ENCODE results near the gene HOXA5. TPM values are rescaled to one million over a fixed set of nuclear protein-coding genes. Genes with fewer than 3 reads are reported as not detected.

Gene HOXA5
- total RNA-seq, 1 experiment from 2014 or later, result 7.5 TPM

GRCh38 chr7:27180431-27181420 lies 37.2 kb upstream of the HOXA5 start:
- POLR2A ChIA-PET (ENCODE audit: unreplicated experiment), result interaction anchor here (0.6 to 0.7 kb wide), 5 partner anchors 9 to 976 kb away, joined by 3 to 4 read pairs (median 3); no protein-coding TSS in a partner anchor
- Histone ChIP-seq H3K9ac (ENCODE audit: low read length) (peak overlapping the region; percentile 90), H3K9me2 (replicated peaks; ENCODE audit: low read length) (no peaks in the 10 kb centered on the region), H3F3A (ENCODE audit: low read length, unreplicated experiment) (no peaks in the 10 kb centered on the region), H4K20me1 (ENCODE audit: low read length) (no peaks in the 10 kb centered on the region), H3K9me3 (ENCODE audit: low read length) (no peaks in the 10 kb centered on the region), H3K27ac (ENCODE audit: low read length) (peak overlapping the region; percentile 97), H3K36me3 (ENCODE audit: low read depth, low read length) (no peaks in the 10 kb centered on the region), H3K4me2 (ENCODE audit: low read length) (peak overlapping the region; percentile 93), H3K79me2 (ENCODE audit: low read length) (peaks cover 99% of the 10 kb centered on the region), H3K4me1 (ENCODE audit: insufficient read depth, low read length) (peaks cover 37% of the 10 kb centered on the region), H3K4me3 (ENCODE audit: low read length) (peak overlapping the region; percentile 84), H2AFZ (ENCODE audit: low read length) (peak overlapping the region; percentile 55), H3K27me3 (ENCODE audit: low read length) (no peaks in the 10 kb centered on the region)
- no peak for TF ChIP-seq EZH2 (IDR thresholded peaks at IDR 0.05; ENCODE audit: low read length, unreplicated experiment)
- no peak for TF ChIP-seq CTCF (conservative IDR thresholded peaks at IDR 0.05; ENCODE audit: low read depth, low read length)
- TF ChIP-seq EZH2phosphoT487 (IDR thresholded peaks at IDR 0.05; ENCODE audit: borderline replicate concordance, low read length), result no peak
- intact Hi-C loops (cut with micrococcal nuclease), result loop anchor here (1.0 kb wide), 1 partner anchor 11 kb away; no protein-coding TSS in a partner anchor
- DNase-seq, result no peak
- ATAC-seq, result no peak
- CTCF ChIA-PET, result interaction anchor here (0.6 to 1.3 kb wide), 6 partner anchors 8 to 29 kb away, joined by 3 to 11 read pairs (median 4); partner anchors contain the start of gene HOXA13
- BruUV-seq (replicated peaks), result no TSS peak

- Histone ChIP-seq H3K9me3 (ENCODE audit: low read length) (no peaks in the 10 kb centered on the region), H3K27me3 (ENCODE audit: low read length) (no peaks in the 10 kb centered on the region), H3K36me3 (ENCODE audit: low read depth, low read length) (no peaks in the 10 kb centered on the region), H3K4me2 (ENCODE audit: low read length) (peak overlapping the region; percentile 93), H3K9me2 (replicated peaks; ENCODE audit: low read length) (no peaks in the 10 kb centered on the region), H4K20me1 (ENCODE audit: low read length) (no peaks in the 10 kb centered on the region), H3K9ac (ENCODE audit: low read length) (peak overlapping the region; percentile 90), H3K4me1 (ENCODE audit: insufficient read depth, low read length) (peaks cover 41% of the 10 kb centered on the region), H3K4me3 (ENCODE audit: low read length) (peak overlapping the region; percentile 84), H3K27ac (ENCODE audit: low read length) (peak overlapping the region; percentile 97), H2AFZ (ENCODE audit: low read length) (peak overlapping the region; percentile 55), H3K79me2 (ENCODE audit: low read length) (peaks cover 99% of the 10 kb centered on the region), H3F3A (ENCODE audit: low read length, unreplicated experiment) (no peaks in the 10 kb centered on the region)
- ATAC-seq (peak; percentile 19), DNase-seq (peak; percentile 90)
- TF ChIP-seq CTCF (conservative IDR thresholded peaks at IDR 0.05; ENCODE audit: low read depth, low read length), result peak; percentile 91
- no peak for TF ChIP-seq EZH2 (IDR thresholded peaks at IDR 0.05; ENCODE audit: low read length, unreplicated experiment)
- TF ChIP-seq EZH2phosphoT487 (IDR thresholded peaks at IDR 0.05; ENCODE audit: borderline replicate concordance, low read length), result no peak
- POLR2A ChIA-PET (ENCODE audit: unreplicated experiment), result interaction anchor here (0.6 to 1.3 kb wide), 5 partner anchors 10 to 975 kb away, joined by 3 to 7 read pairs (median 4); no protein-coding TSS in a partner anchor
- intact Hi-C loops (cut with micrococcal nuclease), result loop anchor here (1.0 kb wide), 1 partner anchor 10 kb away; no protein-coding TSS in a partner anchor
- CTCF ChIA-PET, result interaction anchor here (0.5 to 1.3 kb wide), 9 partner anchors 9 to 576 kb away, joined by 3 to 11 read pairs (median 4); partner anchors contain the start of gene HOXA13
- TSS peak; percentile 41 for BruUV-seq (replicated peaks)
Measured at GRCh38 chr7:27179503-27180430, 36.3 kb upstream of the HOXA5 start.

Data from PC-3 (cell line).